HG03025 (cell line): ENCODE measurements around the gene RAET1G.
"Not testable (repeated sequence)": the region's sequence is repeated elsewhere in the genome, so short reads cannot be mapped to it uniquely, and the experiment has no call there.

Experiments
- ATAC-seq: cut with Tn5 transposase; IDR thresholded peaks from one replicate; pipeline ENCODE4 v1.9.1; 2021; ENCODE audit warnings: mild to moderate bottlenecking, moderate library complexity; ENCODE audit not compliant: unreplicated experiment, low FRiP score

Gene RAET1G

DNA sequence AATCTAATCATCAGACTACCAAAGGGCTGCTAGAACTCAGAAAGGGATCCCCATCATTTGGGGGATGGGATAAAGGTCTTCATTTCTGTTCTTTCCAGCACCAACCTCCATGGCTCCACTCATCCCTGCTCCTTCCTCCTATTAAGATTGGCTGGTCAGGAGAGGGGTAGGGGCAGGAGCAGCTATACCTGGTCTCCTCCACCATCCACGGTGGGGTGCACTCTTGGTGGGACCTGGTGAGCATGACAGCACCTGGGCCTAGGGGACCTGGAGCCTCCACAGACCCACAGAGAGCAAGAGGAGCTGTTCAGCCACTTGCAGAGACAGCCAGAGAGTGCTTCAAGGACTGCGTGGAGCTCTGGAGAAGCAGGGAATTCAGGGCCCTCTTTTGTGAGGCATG is 12.7 kb upstream of the RAET1G start:
- no peak for ATAC-seq

GRCh38 chr6:149935246-149935645 is 12.3 kb upstream of the RAET1G start:
- no peak for ATAC-seq

- ATAC-seq = no peak
Observed at GRCh38 chr6:149934249-149935156, 11.6 kb upstream of the RAET1G start.

- no peak for ATAC-seq
Observed at GRCh38 chr6:149933461-149933860, 10.5 kb upstream of the RAET1G start.

GRCh38 chr6:149933036-149933435 is 10.1 kb upstream of the RAET1G start:
- no peak for ATAC-seq

- no peak for ATAC-seq
Observed at GRCh38 chr6:149931501-149931900, 8.6 kb upstream of the RAET1G start.

- no peak for ATAC-seq
Observed at GRCh38 chr6:149929422-149929821, 6.5 kb upstream of the RAET1G start.

DNA sequence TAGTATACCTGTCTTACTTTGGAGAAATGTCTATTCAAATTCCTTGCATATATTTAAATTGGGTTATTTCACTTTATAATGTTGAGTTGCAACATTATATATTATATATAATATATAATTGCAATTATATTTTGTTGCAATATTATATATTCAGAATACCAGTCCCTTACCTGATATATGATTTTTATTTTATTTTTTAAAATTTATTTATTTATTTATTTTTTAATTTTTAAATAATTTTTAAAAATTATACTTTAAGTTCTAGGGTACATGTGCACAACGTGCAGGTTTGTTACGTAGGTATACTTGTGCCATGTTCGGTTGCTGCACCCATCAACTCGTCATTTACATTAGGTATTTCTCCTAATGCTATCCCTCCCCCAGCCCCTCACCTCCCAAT is 4.1 kb upstream of the RAET1G start:
- not testable (repeated sequence) for ATAC-seq

GRCh38 chr6:149925974-149926777 is 3.3 kb upstream of the RAET1G start:
- ATAC-seq = no peak

DNA sequence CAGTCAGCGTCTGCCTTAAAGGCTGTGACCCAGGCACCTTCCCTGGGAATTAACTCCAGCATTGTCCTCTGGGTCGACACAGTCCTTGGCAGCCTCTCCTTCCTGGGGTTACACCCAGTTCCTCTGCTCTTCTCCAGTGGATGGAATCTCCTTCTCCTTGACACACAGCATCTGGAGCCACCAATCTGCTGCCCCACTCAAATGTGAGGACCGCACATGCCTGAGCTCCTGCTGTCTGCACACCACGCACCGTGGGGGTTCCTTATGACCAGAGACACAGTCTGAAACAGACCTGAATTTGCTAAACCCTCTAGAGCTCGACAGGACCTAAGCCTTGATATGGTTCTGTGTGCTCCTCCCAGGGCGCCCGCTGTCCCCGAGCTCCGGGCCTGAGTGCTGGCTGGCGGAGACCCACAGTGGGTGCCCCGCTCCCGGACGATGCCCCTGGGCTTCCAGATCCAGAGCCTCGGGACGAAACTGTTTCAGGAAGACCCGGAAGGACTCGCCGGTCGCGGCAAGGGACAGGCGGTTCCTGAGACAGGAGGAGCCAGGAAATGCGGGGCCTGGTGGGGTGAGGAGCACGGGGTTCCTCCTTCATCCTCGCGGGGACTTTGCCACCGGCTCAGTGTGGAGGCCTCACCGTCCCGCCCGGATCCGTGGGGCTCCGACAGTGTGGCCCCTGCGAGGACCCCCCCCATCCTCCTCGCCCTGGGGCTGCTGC is 2.5 kb upstream of the RAET1G start:
- ATAC-seq = no peak

DNA sequence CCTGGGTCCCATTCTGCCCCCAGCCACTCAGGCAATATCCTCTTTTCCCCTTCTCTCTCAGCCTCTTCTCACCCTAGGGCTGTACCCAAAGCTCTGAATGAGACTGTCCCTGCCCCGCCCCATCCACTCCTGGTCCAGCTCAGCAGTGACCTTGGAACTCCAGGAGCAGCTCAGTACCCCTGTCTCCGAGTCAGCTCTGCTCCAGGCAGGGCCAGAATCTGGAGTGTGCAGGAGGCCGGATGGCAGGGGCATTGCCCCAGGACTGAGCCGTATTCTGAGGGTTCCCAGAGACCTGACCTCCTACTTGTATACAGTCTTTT is 2.0 kb upstream of the RAET1G start:
- ATAC-seq = no peak

- ATAC-seq = no peak
Observed at GRCh38 chr6:149924206-149924932, 1.4 kb upstream of the RAET1G start.

GRCh38 chr6:149923327-149923986 is 536 bp upstream of the RAET1G start:
- ATAC-seq = no peak

DNA sequence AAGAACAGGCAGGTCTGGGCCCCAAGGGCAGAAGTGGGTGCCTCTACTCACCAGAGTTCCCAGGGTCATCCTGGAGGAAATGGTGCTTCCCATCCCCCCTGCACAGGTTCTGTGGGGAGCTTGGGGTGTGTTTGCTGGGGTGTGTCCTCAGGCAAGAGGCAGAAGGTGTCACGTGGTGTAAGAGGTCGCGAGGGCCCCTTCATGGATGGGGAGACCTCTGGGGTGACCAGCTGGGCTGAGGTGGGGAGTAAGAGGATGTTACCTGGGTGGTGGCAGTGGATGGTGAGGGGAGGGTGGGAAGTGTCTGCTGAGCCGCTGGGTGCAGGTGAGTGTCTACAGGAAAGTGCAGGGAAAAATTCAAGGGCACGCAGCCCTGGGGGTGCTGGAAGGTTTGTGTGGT is 830 bp downstream of the RAET1G start:
- not testable (repeated sequence) for ATAC-seq

DNA sequence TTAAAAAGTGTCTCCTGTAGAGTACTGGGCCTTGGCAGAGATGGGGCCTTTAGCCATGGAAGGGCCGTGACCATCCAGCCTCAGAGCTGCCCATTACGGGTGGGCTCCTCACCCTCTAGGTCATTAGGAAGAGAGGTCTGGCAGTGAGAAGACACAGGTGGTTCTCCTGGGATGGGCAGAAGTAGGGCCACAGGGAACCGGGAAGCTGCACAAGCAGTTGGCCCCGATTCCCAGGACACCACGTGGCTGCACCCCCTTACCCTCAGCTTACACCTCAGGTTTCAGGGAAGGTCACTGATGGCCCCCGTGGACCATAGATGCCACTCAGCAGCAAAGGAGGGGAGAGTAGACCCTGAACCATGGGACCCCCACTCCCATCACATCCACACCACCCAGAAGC is 1.6 kb downstream of the RAET1G start:
- ATAC-seq = no peak

DNA sequence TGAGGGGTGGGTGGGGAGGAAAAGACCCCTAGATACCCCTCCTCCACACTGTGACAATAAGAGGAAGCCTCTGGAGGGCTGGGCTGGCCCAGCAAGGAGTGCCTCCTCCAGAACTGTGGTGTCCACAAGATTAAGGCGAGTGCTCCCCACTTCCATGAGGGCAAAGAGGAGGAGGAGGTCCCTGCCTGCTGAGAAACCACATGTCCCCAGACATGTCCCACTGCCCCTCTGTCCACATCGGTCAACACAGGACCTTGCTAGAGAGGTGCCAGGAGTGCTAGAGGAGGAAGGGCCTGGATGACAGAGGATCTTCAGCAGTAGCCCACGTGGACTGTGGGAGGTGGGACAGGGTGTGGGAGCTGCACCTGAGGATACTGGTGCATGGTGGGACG is 3.1 kb downstream of the RAET1G start:
- no peak for ATAC-seq

DNA sequence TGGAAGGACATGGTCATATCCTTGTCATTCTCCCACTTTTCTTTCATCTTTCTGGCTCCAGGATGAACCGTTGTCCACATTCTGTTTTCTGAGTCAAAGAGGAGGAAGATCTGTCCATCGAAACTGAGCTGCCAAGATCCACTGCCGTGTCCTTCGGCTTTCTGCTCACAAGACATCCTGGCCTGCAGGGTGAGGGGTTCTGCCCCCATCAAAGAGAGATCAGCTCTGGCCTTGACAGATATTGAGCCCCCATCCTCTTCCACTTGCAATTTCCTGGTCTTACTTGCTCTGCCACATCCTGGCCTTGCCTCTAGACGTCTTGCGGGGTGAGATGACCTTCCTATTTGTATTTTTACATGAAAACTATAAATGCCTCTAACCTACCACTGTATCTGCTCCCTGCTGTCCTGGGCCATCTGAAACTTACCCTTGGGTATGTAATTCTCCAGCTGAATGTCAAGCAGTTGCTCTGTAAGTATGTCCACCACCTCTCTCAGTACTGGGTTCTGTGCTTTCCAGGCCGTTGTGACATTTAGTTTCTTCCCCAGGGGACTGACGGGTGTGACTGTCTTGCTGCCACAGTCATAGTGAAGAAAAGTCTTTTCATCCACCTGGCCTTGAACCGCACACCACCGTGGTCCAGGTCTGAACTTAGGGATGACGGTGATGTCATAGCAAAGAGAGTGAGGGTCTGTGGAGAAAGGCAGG is 3.6 kb downstream of the RAET1G start:
- not testable (repeated sequence) for ATAC-seq

DNA sequence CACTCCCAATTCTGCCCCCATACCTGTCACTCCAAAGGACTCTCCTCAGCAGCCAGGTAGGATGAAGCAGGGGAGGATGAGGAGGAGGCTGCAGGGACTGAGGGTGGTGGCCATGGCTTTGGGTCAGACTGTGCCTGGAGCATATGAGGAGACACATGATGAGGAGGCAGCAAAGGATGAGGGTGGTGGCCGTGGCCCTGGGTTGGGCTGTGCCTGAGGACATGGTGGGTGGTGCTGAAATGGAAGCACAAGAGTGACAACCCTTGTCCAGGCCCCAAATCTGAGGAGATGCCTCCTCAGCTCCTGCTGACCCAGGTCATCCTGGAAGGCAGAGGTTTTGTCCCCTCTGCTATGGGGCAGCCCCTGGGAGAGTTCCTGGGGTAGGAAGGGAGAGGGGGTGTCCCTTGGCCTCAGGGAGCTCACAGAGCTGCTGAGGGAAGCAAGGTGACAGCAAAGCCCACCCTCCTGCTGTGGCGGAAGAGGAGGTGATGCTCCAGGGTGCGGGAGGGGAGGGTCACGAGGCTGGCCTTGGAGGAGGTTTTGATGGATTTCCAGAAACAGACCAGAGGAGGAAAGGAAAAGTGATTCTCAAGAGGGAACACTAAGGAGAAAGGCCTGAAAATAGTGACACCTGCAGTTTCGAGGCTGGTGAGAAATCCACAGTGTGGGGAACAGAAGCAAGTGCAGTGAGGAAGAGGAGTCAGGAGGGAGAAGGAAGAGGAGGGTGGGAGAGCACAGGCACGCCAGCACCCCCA is 4.6 kb downstream of the RAET1G start:
- ATAC-seq = no peak

DNA sequence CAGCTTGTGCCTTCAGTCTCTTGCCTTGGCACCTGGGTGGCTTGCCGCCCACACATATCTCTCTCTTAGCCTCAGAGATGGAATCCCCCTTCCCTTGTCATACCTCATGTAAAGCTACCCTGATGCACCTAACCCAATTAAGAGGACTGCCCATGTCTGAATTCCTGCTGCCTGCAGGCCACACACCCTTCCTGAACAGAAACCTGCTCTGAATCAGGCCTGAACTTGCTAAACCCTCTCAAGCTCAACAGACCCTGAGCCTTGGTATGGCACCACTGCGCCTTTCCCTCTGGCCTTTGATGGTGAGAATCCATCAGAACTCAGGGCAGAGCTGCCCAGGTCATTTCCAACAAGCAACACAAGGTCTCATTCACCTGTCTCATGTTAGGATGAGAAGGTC is 5.2 kb downstream of the RAET1G start:
- ATAC-seq = no peak
